PC-3 (cell line): ENCODE measurements around the gene CASKIN2. TPM values are rescaled to one million over a fixed set of nuclear protein-coding genes. Genes with fewer than 3 reads are reported as not detected.

Source experiments
- ATAC-seq: fragments of 200-7000 bp; cut with Tn5 transposase; 2 replicates; pipeline ENCODE4 v1.9.1; 2020; ENCODE audit warnings: mild to moderate bottlenecking, moderate library complexity
- BruUV-seq: library from RNA; stranded (reverse); fragments of 400-500 nt; replicated peaks from 2 replicates; lab custom pipeline; 2021; lab: Mats Ljungman, UMichigan
- CTCF ChIA-PET: fragments of 300-600 bp; sonication (Branson Sonifier 250); formaldehyde crosslinking; loops from one replicate; lab custom pipeline; 2022; ENCODE audit warnings: antibody characterized with exemption; lab: Charles Lee
- POLR2A ChIA-PET: fragments of 300-600 bp; sonication (Branson Sonifier 250); formaldehyde crosslinking; loops from one replicate; lab custom pipeline; 2022; ENCODE audit warnings: antibody characterized with exemption; ENCODE audit not compliant: unreplicated experiment; lab: Charles Lee
- DNase-seq: peaks from one replicate; pipeline ENCODE4 v3.0.0-alpha.2; 2015
- H2AFZ ChIP-seq: fragments of 300-600 bp; sonication (generic); 2 replicates; pipeline ENCODE4 v1.6.0; 2016; ENCODE audit warnings: antibody characterized with exemption, low read length
- H3F3A ChIP-seq: fragments of 300-600 bp; sonication (generic); one replicate; pipeline ENCODE4 v1.6.0; 2017; ENCODE audit warnings: antibody characterized with exemption, low read length, control low read depth, mild to moderate bottlenecking; ENCODE audit not compliant: unreplicated experiment
- H3K27ac ChIP-seq: fragments of 300-600 bp; sonication (generic); 2 replicates; pipeline ENCODE4 v1.5.1; 2016; ENCODE audit warnings: mild to moderate bottlenecking, low read length
- H3K27me3 ChIP-seq: fragments of 300-600 bp; sonication (generic); 2 replicates; pipeline ENCODE4 v1.6.1; 2016; ENCODE audit warnings: low read length, mixed read lengths
- H3K36me3 ChIP-seq: fragments of 300-600 bp; sonication (generic); 2 replicates; pipeline ENCODE4 v1.6.1; 2016; ENCODE audit warnings: low read depth, mixed run types, low read length, mixed read lengths
- H3K4me1 ChIP-seq: fragments of 300-600 bp; sonication (generic); 2 replicates; pipeline ENCODE4 v1.5.1; 2016; ENCODE audit warnings: low read length; ENCODE audit not compliant: insufficient read depth
- H3K4me2 ChIP-seq: fragments of 300-600 bp; sonication (generic); 2 replicates; pipeline ENCODE4 v1.6.0; 2016; ENCODE audit warnings: low read length
- H3K4me3 ChIP-seq: fragments of 300-600 bp; sonication (generic); 2 replicates; pipeline ENCODE4 v1.5.1; 2016; ENCODE audit warnings: mild to moderate bottlenecking, low read length, mixed read lengths
- H3K79me2 ChIP-seq: fragments of 300-600 bp; sonication (generic); 2 replicates; pipeline ENCODE4 v1.6.1; 2017; ENCODE audit warnings: low read length, mixed read lengths
- H3K9ac ChIP-seq: fragments of 300-600 bp; sonication (generic); 2 replicates; pipeline ENCODE4 v1.6.0; 2016; ENCODE audit warnings: mild to moderate bottlenecking, low read length
- H3K9me2 ChIP-seq: fragments of 300-600 bp; sonication (generic); replicated peaks from 2 replicates; pipeline ENCODE4 v1.6.1; 2016; ENCODE audit warnings: mixed run types, low read length, mixed read lengths
- H3K9me3 ChIP-seq: fragments of 300-600 bp; sonication (generic); 2 replicates; pipeline ENCODE4 v1.6.1; 2016; ENCODE audit warnings: low read length, mixed read lengths
- H4K20me1 ChIP-seq: fragments of 300-600 bp; sonication (generic); 2 replicates; pipeline ENCODE4 v1.6.1; 2016; ENCODE audit warnings: low read length, mixed read lengths
- CTCF ChIP-seq: fragments of 300-600 bp; sonication (generic); conservative IDR thresholded peaks from 2 replicates; pipeline ENCODE4 v1.5.1; 2017; ENCODE audit warnings: antibody characterized with exemption, low read depth, mild to moderate bottlenecking, low read length
- EZH2 ChIP-seq: fragments of 300-600 bp; sonication (generic); IDR thresholded peaks from one replicate; pipeline ENCODE4 v1.6.1; 2017; ENCODE audit warnings: antibody characterized with exemption, mild to moderate bottlenecking, low read length; ENCODE audit not compliant: unreplicated experiment
- EZH2phosphoT487 ChIP-seq: fragments of 300-600 bp; sonication (generic); IDR thresholded peaks from 2 replicates; pipeline ENCODE4 v1.6.1; 2018; ENCODE audit warnings: mild to moderate bottlenecking, antibody characterized with exemption, low read length, borderline replicate concordance
- intact Hi-C: fragments of 100-400 bp; cut with micrococcal nuclease; formaldehyde crosslinking; loops from 2 replicates; pipeline ENCODE4 v1.9.0; 2023
- total RNA-seq: library from RNA; depleted of rRNA; stranded (reverse); fragments of >200 nt; gene quantifications from 2 replicates; pipeline ENCODE4 v1.2.3, GENCODE V29; 2014

The CASKIN2 gene
- total RNA-seq, 1 experiment from 2014 or later: 22.0 TPM

DNA sequence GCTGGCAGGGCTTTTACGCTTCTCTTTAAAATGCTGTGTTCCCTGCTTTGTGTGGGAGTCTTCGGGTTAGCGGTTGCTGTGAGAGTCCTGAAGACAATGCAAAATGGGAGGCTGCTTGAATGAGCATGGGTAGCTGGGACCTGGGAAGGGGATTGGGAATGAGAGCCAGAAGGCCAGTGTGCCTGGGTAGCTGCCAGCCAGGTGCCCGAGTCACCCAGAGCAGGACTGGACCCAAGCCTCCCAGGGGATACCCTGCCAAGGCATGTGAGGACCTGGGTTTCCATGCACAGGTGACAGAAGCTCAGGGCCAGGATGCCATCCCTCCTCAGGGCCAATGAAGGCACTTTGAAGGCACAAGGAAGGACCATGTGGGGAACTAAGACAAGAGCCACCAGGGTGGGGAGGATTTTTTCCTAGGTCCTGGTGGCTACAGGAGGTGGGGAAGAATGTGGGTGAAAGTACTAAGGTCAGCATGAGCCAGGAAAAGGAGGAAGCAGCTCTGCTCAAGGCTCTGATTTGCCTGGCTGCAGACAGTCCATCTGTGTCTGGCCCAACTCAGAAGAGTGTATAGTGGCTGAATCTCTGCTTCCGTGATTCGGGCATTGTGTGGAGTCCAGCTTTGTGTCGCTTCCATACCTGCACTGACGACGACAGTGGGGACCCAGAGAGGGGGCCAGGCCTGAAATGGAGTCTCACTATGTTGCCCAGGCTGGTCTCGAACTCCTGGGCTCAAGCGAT lies 38.4 kb downstream of the CASKIN2 start:
- intact Hi-C loops: no loop called here
- TF ChIP-seq EZH2phosphoT487: no peak
- no peak for TF ChIP-seq EZH2
- no peak for TF ChIP-seq CTCF
- no peaks in the 10 kb centered on the region for H3K79me2 ChIP-seq
- H3K4me3 ChIP-seq: no peak overlapping the region
- H3K9me2 ChIP-seq: no peaks in the 10 kb centered on the region
- H3K9ac ChIP-seq: no peak overlapping the region
- no peak overlapping the region for H3K4me2 ChIP-seq
- peaks cover 5% of the 10 kb centered on the region; the same call in 1 of the 2 replicates for H3K36me3 ChIP-seq
- no peak for DNase-seq
- H3F3A ChIP-seq: no peaks in the 10 kb centered on the region
- no peaks in the 10 kb centered on the region for H3K4me1 ChIP-seq
- H3K27ac ChIP-seq: no peak overlapping the region
- no peaks in the 10 kb centered on the region for H3K9me3 ChIP-seq
- BruUV-seq: no TSS peak
- CTCF ChIA-PET: no interaction called here
- POLR2A ChIA-PET: interaction anchor here (0.6 kb wide), 1 partner anchor 88 kb away, joined by 3 read pairs; no protein-coding TSS in a partner anchor
- H3K27me3 ChIP-seq: no peaks in the 10 kb centered on the region
- H4K20me1 ChIP-seq: no peaks in the 10 kb centered on the region
- no peak for ATAC-seq
- no peak overlapping the region for H2AFZ ChIP-seq

DNA sequence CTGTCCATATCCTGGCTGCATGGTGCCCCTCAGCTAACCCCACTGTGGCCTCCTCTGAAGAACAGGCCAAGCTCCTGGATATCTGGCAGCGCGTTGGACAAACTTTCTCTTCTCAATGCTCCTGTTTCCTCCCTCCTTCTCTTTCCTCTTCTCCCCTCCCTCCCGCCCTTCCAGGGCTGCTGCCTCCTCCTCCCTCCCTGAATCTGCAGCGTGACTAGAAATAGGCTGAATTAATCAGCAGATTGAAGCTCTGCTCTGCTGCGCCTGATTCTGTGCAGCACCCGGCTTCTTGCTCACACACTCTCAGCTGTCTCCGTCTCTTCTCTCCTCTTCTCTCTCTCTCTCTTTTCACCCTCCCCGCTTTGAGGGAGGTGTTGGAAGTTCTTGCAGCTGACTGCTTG lies 39.1 kb downstream of the CASKIN2 start:
- no peaks in the 10 kb centered on the region for H3K4me1 ChIP-seq
- no peaks in the 10 kb centered on the region for H3K9me2 ChIP-seq
- H3K79me2 ChIP-seq: no peaks in the 10 kb centered on the region
- H3K27me3 ChIP-seq: no peaks in the 10 kb centered on the region
- no peak overlapping the region for H3K4me3 ChIP-seq
- H4K20me1 ChIP-seq: no peaks in the 10 kb centered on the region
- ChIA-PET CTCF (no interaction called here), POLR2A (interaction anchor here (0.6 kb wide), 1 partner anchor 89 kb away, joined by 3 read pairs; no protein-coding TSS in a partner anchor)
- TF ChIP-seq EZH2phosphoT487: no peak
- TF ChIP-seq EZH2: no peak
- TF ChIP-seq CTCF: no peak
- no peak for DNase-seq
- intact Hi-C loops: no loop called here
- no peak overlapping the region for H3K4me2 ChIP-seq
- no peak overlapping the region for H3K27ac ChIP-seq
- no peak overlapping the region for H3K9ac ChIP-seq
- no TSS peak for BruUV-seq
- no peaks in the 10 kb centered on the region for H3K9me3 ChIP-seq
- peaks cover 7% of the 10 kb centered on the region; the same call in 1 of the 2 replicates for H3K36me3 ChIP-seq
- no peak for ATAC-seq
- H2AFZ ChIP-seq: no peak overlapping the region
- H3F3A ChIP-seq: no peaks in the 10 kb centered on the region

DNA sequence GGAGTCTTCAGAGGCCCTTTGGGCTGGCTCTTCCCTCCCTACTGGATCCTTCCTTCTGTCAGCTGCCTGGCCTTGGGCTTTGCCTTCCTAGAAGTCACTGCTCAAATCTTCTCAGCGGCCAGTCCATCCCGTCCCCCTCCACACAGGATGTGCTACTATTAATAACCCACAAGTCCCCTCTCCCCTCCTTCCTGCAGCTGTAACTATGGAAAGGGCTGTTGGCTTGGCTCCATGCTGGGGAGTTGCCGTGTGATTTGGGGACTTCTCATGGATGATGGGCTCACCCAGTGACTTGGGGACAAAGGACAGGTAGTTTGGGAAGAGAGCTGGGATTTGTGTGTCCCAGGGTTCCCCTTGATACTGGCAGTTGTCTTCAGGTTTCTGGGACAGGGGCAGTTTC lies 39.5 kb downstream of the CASKIN2 start:
- peaks cover 7% of the 10 kb centered on the region; the same call in 1 of the 2 replicates for H3K36me3 ChIP-seq
- H3K4me1 ChIP-seq: no peaks in the 10 kb centered on the region
- no peak overlapping the region for H3K9ac ChIP-seq
- POLR2A ChIA-PET: interaction anchor here (0.5 to 0.6 kb wide), 2 partner anchors 47 to 89 kb away, joined by 3 read pairs; no protein-coding TSS in a partner anchor
- no peaks in the 10 kb centered on the region for H3K9me3 ChIP-seq
- no peak overlapping the region for H3K27ac ChIP-seq
- no peak overlapping the region for H2AFZ ChIP-seq
- H3K9me2 ChIP-seq: no peaks in the 10 kb centered on the region
- DNase-seq (no peak), ATAC-seq (no peak)
- no peak overlapping the region for H3K4me2 ChIP-seq
- H3K4me3 ChIP-seq: no peak overlapping the region
- no peaks in the 10 kb centered on the region for H3K27me3 ChIP-seq
- H3F3A ChIP-seq: no peaks in the 10 kb centered on the region
- TF ChIP-seq EZH2 (no peak), CTCF (no peak), EZH2phosphoT487 (no peak)
- BruUV-seq: no TSS peak
- intact Hi-C loops: no loop called here
- no peaks in the 10 kb centered on the region for H3K79me2 ChIP-seq
- CTCF ChIA-PET: no interaction called here
- no peaks in the 10 kb centered on the region for H4K20me1 ChIP-seq
